A549 (cell line): ENCODE measurements around the gene PRKCE. TPM values are rescaled to one million over a fixed set of nuclear protein-coding genes. Genes with fewer than 3 reads are reported as not detected.

Source experiments
- ATAC-seq, 2 experiments: fragments of 200-7000 bp in 1 of 2; fragments of >200 bp in 1 of 2; cut with Nextera tagmentation in 1 of 2; cut with Tn5 transposase in 1 of 2; 3 replicates each; pipeline versions ENCODE4 v1.8.0 to v1.9.1; 2018 to 2020; ENCODE audit warnings: mild to moderate bottlenecking in 1 of 2, moderate library complexity in 1 of 2
- CTCF ChIA-PET: fragments of 300-600 bp; sonication (Branson Sonifier 250); formaldehyde crosslinking; extraction: SDS; loops from one replicate; lab custom pipeline; 2021; ENCODE audit warnings: antibody characterized with exemption, inconsistent platforms; lab: Yijun Ruan, JAX
- POLR2A ChIA-PET: fragments of 350-600 bp; formaldehyde crosslinking; extraction: SDS; loops from one replicate; lab custom pipeline; 2021; ENCODE audit warnings: antibody characterized with exemption, inconsistent platforms; lab: Yijun Ruan, JAX
- DNase-seq, 2 experiments: peaks; one replicate each; pipeline versions ENCODE4 v3.0.0 to v3.0.0-alpha.2; 2011 to 2016; ENCODE audit warnings: low read depth in 1 of 2, low spot score in 1 of 2
- FAIRE-seq: peaks from 2 replicates; lab custom pipeline; 2011; peaks lifted over from hg19 to GRCh38; lab: Jason Lieb, UNC
- H3K27ac ChIP-seq, 2 experiments: fragments of >200 bp; sonication (Bioruptor Twin); formaldehyde crosslinking; 3 replicates each; pipeline ENCODE4 v1.5.1; 2016 to 2017
- H3K4me1 ChIP-seq: fragments of >200 bp; sonication (Bioruptor Twin); formaldehyde crosslinking; 3 replicates; pipeline ENCODE4 v1.6.1; 2016
- H3K4me2 ChIP-seq: fragments of >200 bp; sonication (Bioruptor Twin); formaldehyde crosslinking; 3 replicates; pipeline ENCODE4 v1.6.1; 2016
- H3K4me3 ChIP-seq: fragments of >200 bp; sonication (Bioruptor Twin); formaldehyde crosslinking; 3 replicates; pipeline ENCODE4 v1.5.1; 2016
- H3K9me3 ChIP-seq: fragments of >200 bp; sonication (Bioruptor Twin); formaldehyde crosslinking; 3 replicates; pipeline ENCODE4 v1.6.1; 2016
- BCL3 ChIP-seq: fragments of >200 bp; sonication (Bioruptor Twin); formaldehyde crosslinking; IDR thresholded peaks from 3 replicates; pipeline ENCODE4 v1.6.1; 2016
- BHLHE40 ChIP-seq: IDR thresholded peaks from 2 replicates; pipeline ENCODE4 v1.6.1; 2012; ENCODE audit warnings: low read depth, low read length, inconsistent platforms
- CEBPB ChIP-seq, 2 experiments: fragments of >200 bp in 1 of 2; sonication (Bioruptor Twin) in 1 of 2; formaldehyde crosslinking in 1 of 2; IDR thresholded peaks; 2 replicates each; pipeline ENCODE4 v1.6.1; 2012 to 2016
- CTCF ChIP-seq: fragments of >200 bp; sonication (Bioruptor Twin); formaldehyde crosslinking; IDR thresholded peaks from 3 replicates; pipeline ENCODE4 v1.5.1; 2016
- ELK1 ChIP-seq: fragments of 150-350 bp; IDR thresholded peaks from 2 replicates; pipeline ENCODE4 v1.6.1; 2014; ENCODE audit warnings: low read depth, mild to moderate bottlenecking, low read length
- EP300 ChIP-seq, 2 experiments: fragments of >200 bp; sonication (Bioruptor Twin); formaldehyde crosslinking; IDR thresholded peaks; 2 replicates in 1 of 2; 3 replicates in 1 of 2; pipeline ENCODE4 v1.6.1; 2016 to 2017
- HES2 ChIP-seq: fragments of >200 bp; sonication (Bioruptor Twin); formaldehyde crosslinking; IDR thresholded peaks from 2 replicates; pipeline ENCODE4 v1.6.1; 2016
- HMGXB4 ChIP-seq: fragments of 250-450 bp; sonication (Bioruptor Pico); IDR thresholded peaks from 2 replicates; pipeline ENCODE4 v1.5.0; 2021; ENCODE audit warnings: mild to moderate bottlenecking, moderate library complexity, borderline replicate concordance
- HOXA7 ChIP-seq: fragments of 250-450 bp; sonication (Bioruptor Pico); IDR thresholded peaks from 2 replicates; pipeline ENCODE4 v1.5.0; 2020; ENCODE audit warnings: mild to moderate bottlenecking, moderate library complexity
- HOXB5 ChIP-seq: fragments of 250-450 bp; sonication (Bioruptor Pico); IDR thresholded peaks from 2 replicates; pipeline ENCODE4 v1.5.0; 2020; ENCODE audit warnings: mild to moderate bottlenecking, moderate library complexity
- MAX ChIP-seq: IDR thresholded peaks from 2 replicates; pipeline ENCODE4 v1.6.1; 2012
- MAZ ChIP-seq: fragments of 150-350 bp; IDR thresholded peaks from 2 replicates; pipeline ENCODE4 v1.6.1; 2014; ENCODE audit warnings: antibody characterized with exemption, low read depth, low read length, borderline replicate concordance
- MYC ChIP-seq: IDR thresholded peaks from 2 replicates; pipeline ENCODE4 v1.6.1; 2012; ENCODE audit warnings: mild to moderate bottlenecking, inconsistent platforms, low read length, improper control_type of control experiment, borderline replicate concordance
- NPAS2 ChIP-seq: fragments of 250-450 bp; sonication (Bioruptor Pico); IDR thresholded peaks from 2 replicates; pipeline ENCODE4 v1.8.0; 2022; ENCODE audit warnings: mild to moderate bottlenecking, moderate library complexity, borderline replicate concordance
- POLR2A ChIP-seq: IDR thresholded peaks from 2 replicates; pipeline ENCODE4 v1.6.1; 2012; ENCODE audit warnings: mild to moderate bottlenecking, low read length
- RAD21 ChIP-seq, 2 experiments: fragments of >200 bp in 1 of 2; sonication (Bioruptor Twin) in 1 of 2; formaldehyde crosslinking in 1 of 2; IDR thresholded peaks in 1 of 2; conservative IDR thresholded peaks in 1 of 2; 2 replicates in 1 of 2; 3 replicates in 1 of 2; pipeline ENCODE4 v1.6.1; 2012 to 2018; ENCODE audit warnings: inconsistent platforms in 1 of 2
- RCOR1 ChIP-seq: fragments of 150-350 bp; IDR thresholded peaks from 2 replicates; pipeline ENCODE4 v1.6.1; 2014; ENCODE audit warnings: antibody characterized with exemption, low read length, low read depth
- REST ChIP-seq: fragments of 200-600 bp; sonication (generic); IDR thresholded peaks from 2 replicates; pipeline ENCODE4 v1.6.1; 2016; ENCODE audit warnings: antibody characterized with exemption, mild to moderate bottlenecking, moderate library complexity
- TFCP2L1 ChIP-seq: fragments of 250-450 bp; sonication (Bioruptor Pico); IDR thresholded peaks from 2 replicates; pipeline ENCODE4 v1.5.0; 2021; ENCODE audit warnings: mild to moderate bottlenecking
- USF2 ChIP-seq: fragments of 450-650 bp; IDR thresholded peaks from 2 replicates; pipeline ENCODE4 v1.6.1; 2014; ENCODE audit warnings: antibody characterized with exemption
- ZNF302 ChIP-seq: fragments of 250-450 bp; sonication (Bioruptor Pico); IDR thresholded peaks from 2 replicates; pipeline ENCODE4 v1.9.0; 2021; ENCODE audit warnings: inconsistent platforms, mild to moderate bottlenecking, moderate library complexity
- WGBS: methylation state at CpG from one replicate; pipeline ENCODE4 v1.1.6; 2017; ENCODE audit errors: missing lambda C conversion rate; 5-methylcytosine and 5-hydroxymethylcytosine counted together
- polyA plus RNA-seq, 4 experiments: library from polyadenylated mRNA; depleted of rRNA in 3 of 4; stranded (reverse); fragments of >200 nt; fragmentation: RNase III in 1 of 4; extraction: RNeasy Plus Mini Kit Qiagen cat#74134 plus additional on column Dnase treatment in 1 of 4; gene quantifications; 2 replicates in 3 of 4; 3 replicates in 1 of 4; pipeline ENCODE4 v1.2.3, GENCODE V29; 2011 to 2017

Gene PRKCE
- polyA plus RNA-seq, 2 of the 4 experiments (the other 2 are of a cell fraction): 11.5 to 12.0 TPM

- TF ChIP-seq REST (no peak), HOXA7 (CRISPR knock-in tag) (no peak), HMGXB4 (CRISPR knock-in tag) (no peak)
Observed at GRCh38 chr2:45771261-45771660, 119.8 kb downstream of the PRKCE start (continued).

GRCh38 chr2:45772038-45772437 is 120.6 kb downstream of the PRKCE start:
- POLR2A ChIA-PET: no interaction called here
- no peak overlapping the region for H3K4me3 ChIP-seq
- CTCF ChIA-PET: interaction anchor here (0.8 kb wide), 1 partner anchor 29 kb away, joined by 3 read pairs; no protein-coding TSS in a partner anchor
- ATAC-seq (no peak), DNase-seq (no peak), FAIRE-seq (no peak)
- WGBS: 17% methylated on average over 2 of the region's 2 CpGs
- no peaks in the 10 kb centered on the region for H3K9me3 ChIP-seq
- H3K4me2 ChIP-seq: no peak overlapping the region
- H3K27ac ChIP-seq: no peak overlapping the region
- 0 out of 3 replicates have a peak, but pooled peaks cover 3% of the 10 kb centered on the region for H3K4me1 ChIP-seq
- TF ChIP-seq ZNF302 (CRISPR knock-in tag) (no peak), RAD21 (conservative IDR thresholded peaks at IDR 0.05 in 1 of 2, IDR thresholded peaks at IDR 0.05 in 1 of 2) (no peak), TFCP2L1 (CRISPR knock-in tag) (no peak), BCL3 (no peak), POLR2A (no peak), ELK1 (no peak), MAX (no peak), MYC (no peak)
- TF ChIP-seq, all 56 proteins: peak for 0

GRCh38 chr2:45773909-45774308 is 122.4 kb downstream of the PRKCE start:
- H3K4me1 ChIP-seq: 0 out of 3 replicates have a peak, but pooled peaks cover 3% of the 10 kb centered on the region
- 84% methylated on average over 9 of the region's 9 CpGs for WGBS
- DNase-seq (no peak), ATAC-seq (no peak), FAIRE-seq (no peak)
- TF ChIP-seq HES2 (no peak), POLR2A (no peak), RCOR1 (no peak), NPAS2 (no peak), RAD21 (conservative IDR thresholded peaks at IDR 0.05 in 1 of 2, IDR thresholded peaks at IDR 0.05 in 1 of 2) (no peak), MAZ (no peak), HOXB5 (CRISPR knock-in tag) (no peak), EP300 (IDR thresholded peaks at IDR 0.05) (no peak), USF2 (no peak), CTCF (no peak), BHLHE40 (no peak), TFCP2L1 (CRISPR knock-in tag) (no peak), CEBPB (IDR thresholded peaks at IDR 0.05) (no peak)
- ChIA-PET CTCF (interaction anchor here (0.5 to 1.6 kb wide), 3 partner anchors 12 to 130 kb away, joined by 3 read pairs; no protein-coding TSS in a partner anchor), POLR2A (no interaction called here)
- H3K4me2 ChIP-seq: no peak overlapping the region
- H3K27ac ChIP-seq: no peak overlapping the region
- H3K4me3 ChIP-seq: no peak overlapping the region
- no peaks in the 10 kb centered on the region for H3K9me3 ChIP-seq
